HG03103 (cell line): ENCODE measurements around the gene ABLIM1.
A peak's percentile ranks its signal among the peaks of the same experiment; 100 is the strongest.

ENCODE experiments used
- ATAC-seq: cut with Tn5 transposase; IDR thresholded peaks from one replicate; pipeline ENCODE4 v1.9.1; 2021; ENCODE audit warnings: low read depth; ENCODE audit not compliant: unreplicated experiment

Gene ABLIM1

GRCh38 chr10:114624951-114625780 lies 32.9 kb downstream of the ABLIM1 start:
- ATAC-seq = no peak

GRCh38 chr10:114624422-114624821 lies 33.7 kb downstream of the ABLIM1 start:
- ATAC-seq = no peak

GRCh38 chr10:114623661-114624294 lies 34.3 kb downstream of the ABLIM1 start:
- no peak for ATAC-seq

GRCh38 chr10:114623155-114623554 lies 34.9 kb downstream of the ABLIM1 start:
- ATAC-seq = no peak

GRCh38 chr10:114618722-114619121 lies 39.4 kb downstream of the ABLIM1 start:
- ATAC-seq = no peak

GRCh38 chr10:114616516-114616915 lies 41.6 kb downstream of the ABLIM1 start:
- no peak for ATAC-seq

- ATAC-seq = no peak
Observed at GRCh38 chr10:114616103-114616502, 42.0 kb downstream of the ABLIM1 start.

GRCh38 chr10:114615600-114616007 lies 42.5 kb downstream of the ABLIM1 start:
- ATAC-seq = peak; percentile 90

GRCh38 chr10:114613237-114613979 lies 44.7 kb downstream of the ABLIM1 start:
- no peak for ATAC-seq

GRCh38 chr10:114611617-114612016 lies 46.5 kb downstream of the ABLIM1 start:
- ATAC-seq = no peak

- no peak for ATAC-seq
Observed at GRCh38 chr10:114609518-114610426, 48.3 kb downstream of the ABLIM1 start.

GRCh38 chr10:114607358-114607998 lies 50.6 kb downstream of the ABLIM1 start:
- ATAC-seq = no peak

- ATAC-seq = no peak
Observed at GRCh38 chr10:114605155-114605797, 52.8 kb downstream of the ABLIM1 start.

GRCh38 chr10:114604357-114605130 lies 53.5 kb downstream of the ABLIM1 start:
- no peak for ATAC-seq

- ATAC-seq = no peak
Observed at GRCh38 chr10:114603948-114604347, 54.1 kb downstream of the ABLIM1 start.

- ATAC-seq = no peak
Observed at GRCh38 chr10:114603303-114603702, 54.8 kb downstream of the ABLIM1 start.

GRCh38 chr10:114600057-114600456 lies 58.0 kb downstream of the ABLIM1 start:
- ATAC-seq = no peak

- no peak for ATAC-seq
Observed at GRCh38 chr10:114596793-114597192, 61.3 kb downstream of the ABLIM1 start.
